PC-3 (cell line): ENCODE results near the gene UBASH3A.

Experiments used
- EZH2phosphoT487 ChIP-seq: fragments of 300-600 bp; sonication (generic); IDR thresholded peaks from 2 replicates; pipeline ENCODE4 v1.6.1; 2018; ENCODE audit warnings: mild to moderate bottlenecking, antibody characterized with exemption, low read length, borderline replicate concordance
- TF ChIP-seq, protein P1 (sequence below): fragments of 300-600 bp; sonication (generic); conservative IDR thresholded peaks from 2 replicates; pipeline ENCODE4 v1.5.1; 2017; ENCODE audit warnings: antibody characterized with exemption, low read depth, mild to moderate bottlenecking, low read length

DNA sequence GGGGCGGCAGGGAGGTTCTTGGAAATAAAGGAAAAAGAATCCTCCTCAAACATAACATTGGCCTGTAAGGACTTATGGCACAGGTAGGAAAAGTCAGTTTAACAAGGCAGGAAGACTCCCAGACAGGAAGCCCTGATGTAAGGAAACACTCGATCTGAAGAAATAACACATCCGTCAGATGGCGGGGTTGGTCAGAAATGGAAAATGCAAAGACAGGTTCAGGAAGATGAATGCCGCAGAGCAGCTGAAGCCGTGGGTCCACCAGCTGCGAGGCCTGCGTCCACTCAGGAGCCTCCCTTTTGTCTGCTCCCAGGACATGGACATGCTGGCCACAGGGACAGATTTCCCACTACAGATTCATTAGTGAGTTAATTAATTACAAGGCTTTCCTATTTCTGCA, 88.5 kb downstream of the UBASH3A start:
- TF ChIP-seq, protein P1, sequence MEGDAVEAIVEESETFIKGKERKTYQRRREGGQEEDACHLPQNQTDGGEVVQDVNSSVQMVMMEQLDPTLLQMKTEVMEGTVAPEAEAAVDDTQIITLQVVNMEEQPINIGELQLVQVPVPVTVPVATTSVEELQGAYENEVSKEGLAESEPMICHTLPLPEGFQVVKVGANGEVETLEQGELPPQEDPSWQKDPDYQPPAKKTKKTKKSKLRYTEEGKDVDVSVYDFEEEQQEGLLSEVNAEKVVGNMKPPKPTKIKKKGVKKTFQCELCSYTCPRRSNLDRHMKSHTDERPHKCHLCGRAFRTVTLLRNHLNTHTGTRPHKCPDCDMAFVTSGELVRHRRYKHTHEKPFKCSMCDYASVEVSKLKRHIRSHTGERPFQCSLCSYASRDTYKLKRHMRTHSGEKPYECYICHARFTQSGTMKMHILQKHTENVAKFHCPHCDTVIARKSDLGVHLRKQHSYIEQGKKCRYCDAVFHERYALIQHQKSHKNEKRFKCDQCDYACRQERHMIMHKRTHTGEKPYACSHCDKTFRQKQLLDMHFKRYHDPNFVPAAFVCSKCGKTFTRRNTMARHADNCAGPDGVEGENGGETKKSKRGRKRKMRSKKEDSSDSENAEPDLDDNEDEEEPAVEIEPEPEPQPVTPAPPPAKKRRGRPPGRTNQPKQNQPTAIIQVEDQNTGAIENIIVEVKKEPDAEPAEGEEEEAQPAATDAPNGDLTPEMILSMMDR = no peak
- no peak for TF ChIP-seq EZH2phosphoT487
